GM18511 (cell line): ENCODE data around the gene BSN.

Experiments
- ATAC-seq: cut with Tn5 transposase; IDR thresholded peaks from one replicate; pipeline ENCODE4 v1.9.1; 2021; ENCODE audit warnings: mild to moderate bottlenecking, moderate library complexity; ENCODE audit not compliant: unreplicated experiment

BSN gene

GRCh38 chr3:49628249-49628648 is 74.0 kb downstream of the BSN start:
- no peak for ATAC-seq

GRCh38 chr3:49629451-49629850 is 75.2 kb downstream of the BSN start:
- ATAC-seq, result no peak

- no peak for ATAC-seq
These were observed 75.6 kb downstream of the BSN start for GRCh38 chr3:49629866-49630265.

GRCh38 chr3:49630784-49631183 is 76.5 kb downstream of the BSN start:
- no peak for ATAC-seq

- ATAC-seq, result no peak
These were observed 80.5 kb downstream of the BSN start for GRCh38 chr3:49634736-49635135.

- ATAC-seq, result no peak
These were observed 82.8 kb downstream of the BSN start for GRCh38 chr3:49636883-49637609.

- ATAC-seq, result no peak
These were observed 84.2 kb downstream of the BSN start for GRCh38 chr3:49638445-49638844.

- no peak for ATAC-seq
These were observed 85.3 kb downstream of the BSN start for GRCh38 chr3:49639551-49639950.

GRCh38 chr3:49641292-49641691 is 87.0 kb downstream of the BSN start:
- no peak for ATAC-seq

GRCh38 chr3:49641921-49642707 is 87.8 kb downstream of the BSN start:
- no peak for ATAC-seq

- no peak for ATAC-seq
These were observed 88.5 kb downstream of the BSN start for GRCh38 chr3:49642708-49643145.

- ATAC-seq, result no peak
These were observed 90.4 kb downstream of the BSN start for GRCh38 chr3:49644684-49645083.

- ATAC-seq, result no peak
These were observed 92.0 kb downstream of the BSN start for GRCh38 chr3:49646236-49646635.

GRCh38 chr3:49647741-49648140 is 93.5 kb downstream of the BSN start:
- ATAC-seq, result no peak

- no peak for ATAC-seq
These were observed 94.2 kb downstream of the BSN start for GRCh38 chr3:49648354-49649019.

GRCh38 chr3:49649576-49649975 is 95.3 kb downstream of the BSN start:
- no peak for ATAC-seq

GRCh38 chr3:49650177-49650576 is 95.9 kb downstream of the BSN start:
- ATAC-seq, result no peak

GRCh38 chr3:49650637-49651036 is 96.4 kb downstream of the BSN start:
- ATAC-seq, result no peak

- ATAC-seq, result no peak
These were observed 98.1 kb downstream of the BSN start for GRCh38 chr3:49652218-49652902.

GRCh38 chr3:49652903-49653415 is 98.7 kb downstream of the BSN start:
- ATAC-seq, result no peak

GRCh38 chr3:49653621-49654020 is 99.3 kb downstream of the BSN start:
- ATAC-seq, result no peak
